HL-60 (cell line): ENCODE data around the gene PC.

Experiments used
- GABPA ChIP-seq: IDR thresholded peaks from 2 replicates; pipeline ENCODE4 v1.6.1; 2012; ENCODE audit warnings: low read depth
- POLR2AphosphoS5 ChIP-seq: IDR thresholded peaks from 2 replicates; pipeline ENCODE4 v1.6.1; 2012; ENCODE audit warnings: low read depth
- SPI1 ChIP-seq: IDR thresholded peaks from 2 replicates; pipeline ENCODE4 v1.6.1; 2012; ENCODE audit warnings: low read depth, mild to moderate bottlenecking, borderline replicate concordance
- TF ChIP-seq, protein P1 (sequence below): IDR thresholded peaks from one replicate; pipeline ENCODE4 v1.5.1; 2011; ENCODE audit warnings: low read length, control low read depth, inconsistent platforms; ENCODE audit not compliant: insufficient read depth
- TF ChIP-seq, protein P2 (sequence below): IDR thresholded peaks from 2 replicates; pipeline ENCODE4 v1.6.1; 2012; ENCODE audit warnings: low read depth; ENCODE audit not compliant: insufficient replicate concordance

DNA sequence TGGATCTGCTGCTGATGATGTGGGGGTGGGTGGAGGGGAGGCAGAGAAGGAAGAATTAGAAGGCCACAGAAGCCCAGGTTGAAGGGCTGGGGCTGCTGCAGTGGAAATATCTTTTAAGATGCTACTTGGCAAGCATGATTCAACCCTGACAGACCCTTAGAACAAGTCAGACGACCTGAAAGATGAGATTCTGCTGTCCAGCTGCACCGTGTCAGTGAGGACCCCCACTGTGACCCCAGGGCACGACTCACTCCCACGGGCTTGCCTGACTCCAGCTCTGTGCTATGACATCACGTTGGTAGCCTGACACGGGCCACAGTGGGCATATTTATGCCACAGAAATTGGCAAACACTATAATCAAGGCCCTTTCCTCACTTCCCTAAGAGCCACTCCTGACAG, 65.3 kb downstream of the PC start:
- TF ChIP-seq, protein P1, sequence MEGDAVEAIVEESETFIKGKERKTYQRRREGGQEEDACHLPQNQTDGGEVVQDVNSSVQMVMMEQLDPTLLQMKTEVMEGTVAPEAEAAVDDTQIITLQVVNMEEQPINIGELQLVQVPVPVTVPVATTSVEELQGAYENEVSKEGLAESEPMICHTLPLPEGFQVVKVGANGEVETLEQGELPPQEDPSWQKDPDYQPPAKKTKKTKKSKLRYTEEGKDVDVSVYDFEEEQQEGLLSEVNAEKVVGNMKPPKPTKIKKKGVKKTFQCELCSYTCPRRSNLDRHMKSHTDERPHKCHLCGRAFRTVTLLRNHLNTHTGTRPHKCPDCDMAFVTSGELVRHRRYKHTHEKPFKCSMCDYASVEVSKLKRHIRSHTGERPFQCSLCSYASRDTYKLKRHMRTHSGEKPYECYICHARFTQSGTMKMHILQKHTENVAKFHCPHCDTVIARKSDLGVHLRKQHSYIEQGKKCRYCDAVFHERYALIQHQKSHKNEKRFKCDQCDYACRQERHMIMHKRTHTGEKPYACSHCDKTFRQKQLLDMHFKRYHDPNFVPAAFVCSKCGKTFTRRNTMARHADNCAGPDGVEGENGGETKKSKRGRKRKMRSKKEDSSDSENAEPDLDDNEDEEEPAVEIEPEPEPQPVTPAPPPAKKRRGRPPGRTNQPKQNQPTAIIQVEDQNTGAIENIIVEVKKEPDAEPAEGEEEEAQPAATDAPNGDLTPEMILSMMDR: no peak
- TF ChIP-seq, protein P2, sequence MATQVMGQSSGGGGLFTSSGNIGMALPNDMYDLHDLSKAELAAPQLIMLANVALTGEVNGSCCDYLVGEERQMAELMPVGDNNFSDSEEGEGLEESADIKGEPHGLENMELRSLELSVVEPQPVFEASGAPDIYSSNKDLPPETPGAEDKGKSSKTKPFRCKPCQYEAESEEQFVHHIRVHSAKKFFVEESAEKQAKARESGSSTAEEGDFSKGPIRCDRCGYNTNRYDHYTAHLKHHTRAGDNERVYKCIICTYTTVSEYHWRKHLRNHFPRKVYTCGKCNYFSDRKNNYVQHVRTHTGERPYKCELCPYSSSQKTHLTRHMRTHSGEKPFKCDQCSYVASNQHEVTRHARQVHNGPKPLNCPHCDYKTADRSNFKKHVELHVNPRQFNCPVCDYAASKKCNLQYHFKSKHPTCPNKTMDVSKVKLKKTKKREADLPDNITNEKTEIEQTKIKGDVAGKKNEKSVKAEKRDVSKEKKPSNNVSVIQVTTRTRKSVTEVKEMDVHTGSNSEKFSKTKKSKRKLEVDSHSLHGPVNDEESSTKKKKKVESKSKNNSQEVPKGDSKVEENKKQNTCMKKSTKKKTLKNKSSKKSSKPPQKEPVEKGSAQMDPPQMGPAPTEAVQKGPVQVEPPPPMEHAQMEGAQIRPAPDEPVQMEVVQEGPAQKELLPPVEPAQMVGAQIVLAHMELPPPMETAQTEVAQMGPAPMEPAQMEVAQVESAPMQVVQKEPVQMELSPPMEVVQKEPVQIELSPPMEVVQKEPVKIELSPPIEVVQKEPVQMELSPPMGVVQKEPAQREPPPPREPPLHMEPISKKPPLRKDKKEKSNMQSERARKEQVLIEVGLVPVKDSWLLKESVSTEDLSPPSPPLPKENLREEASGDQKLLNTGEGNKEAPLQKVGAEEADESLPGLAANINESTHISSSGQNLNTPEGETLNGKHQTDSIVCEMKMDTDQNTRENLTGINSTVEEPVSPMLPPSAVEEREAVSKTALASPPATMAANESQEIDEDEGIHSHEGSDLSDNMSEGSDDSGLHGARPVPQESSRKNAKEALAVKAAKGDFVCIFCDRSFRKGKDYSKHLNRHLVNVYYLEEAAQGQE: no peak
- TF ChIP-seq POLR2AphosphoS5 (no peak), GABPA (no peak), SPI1 (no peak)
